OCI-LY3 (cell line): ENCODE results near the gene PCP4L1.

Experiments used
- H2AFZ ChIP-seq: fragments of 200-600, 300-600 bp; shearing (Covaris generic); 2 replicates; pipeline ENCODE4 v1.6.0; 2014; ENCODE audit warnings: antibody characterized with exemption, low read depth, low read length
- H3K27ac ChIP-seq: fragments of 200-600, 300-600 bp; sonication (generic); 2 replicates; pipeline ENCODE4 v1.5.1; 2014; ENCODE audit warnings: mild to moderate bottlenecking, low read length, moderate library complexity, mixed read lengths
- H3K27me3 ChIP-seq: fragments of 200-600, 300-600 bp; sonication (generic); 2 replicates; pipeline ENCODE4 v1.6.1; 2014; ENCODE audit warnings: low read depth, low read length, mixed read lengths
- H3K36me3 ChIP-seq: fragments of 200-600, 300-600 bp; sonication (generic); replicated peaks from 2 replicates; pipeline ENCODE3; 2014; ENCODE audit warnings: low read depth, low read length, mixed read lengths
- H3K4me1 ChIP-seq: fragments of 300-600, 200-600 bp; sonication (generic); 2 replicates; pipeline ENCODE4 v1.6.1; 2014; ENCODE audit warnings: low read length, mixed read lengths
- H3K4me2 ChIP-seq: fragments of 200-600, 300-600 bp; sonication (generic); 2 replicates; pipeline ENCODE4 v1.6.1; 2014; ENCODE audit warnings: low read length, mixed read lengths
- H3K4me3 ChIP-seq: fragments of 300-600, 200-600 bp; sonication (generic); 2 replicates; pipeline ENCODE4 v1.5.1; 2014; ENCODE audit warnings: antibody characterized with exemption, mild to moderate bottlenecking, low read length, moderate library complexity
- H3K79me2 ChIP-seq: fragments of 300-600, 200-600 bp; shearing (Covaris generic); 2 replicates; pipeline ENCODE4 v1.6.1; 2014; ENCODE audit warnings: mild to moderate bottlenecking, low read length, mixed read lengths
- H3K9ac ChIP-seq: fragments of 300-600, 200-600 bp; shearing (Covaris generic); 2 replicates; pipeline ENCODE4 v1.6.0; 2014; ENCODE audit warnings: mild to moderate bottlenecking, low read length, moderate library complexity
- H3K9me3 ChIP-seq: fragments of 200-600, 300-600 bp; shearing (Covaris generic); 2 replicates; pipeline ENCODE4 v1.6.1; 2014; ENCODE audit warnings: low read length, mixed read lengths; ENCODE audit not compliant: insufficient read depth
- H4K20me1 ChIP-seq: fragments of 200-600, 300-600 bp; sonication (generic); 2 replicates; pipeline ENCODE4 v1.6.1; 2016; ENCODE audit warnings: low read length, mixed read lengths; ENCODE audit not compliant: insufficient read depth
- CTCF ChIP-seq: fragments of 200-600, 300-600 bp; sonication (generic); IDR thresholded peaks from 2 replicates; pipeline ENCODE4 v1.5.1; 2014; ENCODE audit warnings: antibody characterized with exemption, low read length, low read depth
- EZH2phosphoT487 ChIP-seq: fragments of 200-600 bp; shearing (Covaris generic); IDR thresholded peaks from 2 replicates; pipeline ENCODE4 v1.6.1; 2018; ENCODE audit warnings: antibody characterized with exemption, mixed run types, low read depth

Gene PCP4L1

GRCh38 chr1:161265305-161265704, 6.8 kb downstream of the PCP4L1 start:
- H3K4me1 ChIP-seq = peaks cover 34% of the 10 kb centered on the region
- H3K4me3 ChIP-seq = no peak overlapping the region
- H3K4me2 ChIP-seq = no peak overlapping the region
- H3K79me2 ChIP-seq = no peaks in the 10 kb centered on the region
- H3K9ac ChIP-seq = no peak overlapping the region
- no peaks in the 10 kb centered on the region for H3K9me3 ChIP-seq
- no peaks in the 10 kb centered on the region for H4K20me1 ChIP-seq
- no peak for TF ChIP-seq CTCF
- TF ChIP-seq EZH2phosphoT487 = no peak
- H2AFZ ChIP-seq = no peak overlapping the region
- H3K27ac ChIP-seq = no peak overlapping the region
- H3K27me3 ChIP-seq = peaks cover 44% of the 10 kb centered on the region
- no peaks in the 10 kb centered on the region for H3K36me3 ChIP-seq

- Histone ChIP-seq H3K4me2 (no peak overlapping the region), H3K27ac (no peak overlapping the region)
Observed at GRCh38 chr1:161266202-161266601, 7.7 kb downstream of the PCP4L1 start.

GRCh38 chr1:161266836-161267235, 8.3 kb downstream of the PCP4L1 start:
- H2AFZ ChIP-seq = no peak overlapping the region
- no peak overlapping the region for H3K4me2 ChIP-seq

More at GRCh38 chr1:161266202-161266601, 7.7 kb downstream of the PCP4L1 start:
- Histone ChIP-seq H3K4me3 (no peak overlapping the region), H3K9ac (no peak overlapping the region), H3K36me3 (no peaks in the 10 kb centered on the region), H3K79me2 (no peaks in the 10 kb centered on the region), H3K9me3 (no peaks in the 10 kb centered on the region), H3K27me3 (peaks cover 35% of the 10 kb centered on the region), H4K20me1 (no peaks in the 10 kb centered on the region), H3K4me1 (peaks cover 25% of the 10 kb centered on the region), H2AFZ (no peak overlapping the region)
- no peak for TF ChIP-seq CTCF
- no peak for TF ChIP-seq EZH2phosphoT487

GRCh38 chr1:161267321-161267720, 8.8 kb downstream of the PCP4L1 start:
- H3K36me3 ChIP-seq = no peaks in the 10 kb centered on the region
- H3K4me3 ChIP-seq = no peak overlapping the region
- no peaks in the 10 kb centered on the region for H3K9me3 ChIP-seq
- H4K20me1 ChIP-seq = no peaks in the 10 kb centered on the region
- no peak for TF ChIP-seq CTCF
- TF ChIP-seq EZH2phosphoT487 = no peak
- H3K4me2 ChIP-seq = no peak overlapping the region
- H3K79me2 ChIP-seq = no peaks in the 10 kb centered on the region
- no peak overlapping the region for H3K27ac ChIP-seq
- no peak overlapping the region for H2AFZ ChIP-seq
- H3K9ac ChIP-seq = no peak overlapping the region
- H3K27me3 ChIP-seq = peaks cover 28% of the 10 kb centered on the region
- peaks cover 16% of the 10 kb centered on the region for H3K4me1 ChIP-seq

More at GRCh38 chr1:161266836-161267235, 8.3 kb downstream of the PCP4L1 start:
- H3K27me3 ChIP-seq = peaks cover 29% of the 10 kb centered on the region
- H3K27ac ChIP-seq = no peak overlapping the region
- no peaks in the 10 kb centered on the region for H4K20me1 ChIP-seq
- H3K9me3 ChIP-seq = no peaks in the 10 kb centered on the region
- no peak overlapping the region for H3K9ac ChIP-seq
- no peaks in the 10 kb centered on the region for H3K36me3 ChIP-seq
- no peak overlapping the region for H3K4me3 ChIP-seq
- TF ChIP-seq EZH2phosphoT487 (no peak), CTCF (no peak)
- peaks cover 18% of the 10 kb centered on the region for H3K4me1 ChIP-seq
- H3K79me2 ChIP-seq = no peaks in the 10 kb centered on the region
